HepG2 (cell line): ENCODE results near the gene DNMT3L.

ENCODE experiments used
- CREM ChIP-seq, 2 experiments: sonication (generic) in 1 of 2; formaldehyde crosslinking in 1 of 2; IDR thresholded peaks; 2 replicates each; pipeline versions ENCODE4 v1.4.0 to v1.6.1; 2016 to 2020; ENCODE audit warnings: antibody characterized with exemption in 1 of 2, mild to moderate bottlenecking in 1 of 2, missing genetic modification reagents in 1 of 2
- CTCF ChIP-seq: sonication (generic); formaldehyde crosslinking; IDR thresholded peaks from 2 replicates; pipeline ENCODE4 v1.5.0; 2020; ENCODE audit warnings: mild to moderate bottlenecking, missing genetic modification reagents, moderate library complexity
- IKZF4 ChIP-seq: sonication (generic); formaldehyde crosslinking; IDR thresholded peaks from 2 replicates; pipeline ENCODE4 v1.5.1; 2020; ENCODE audit warnings: borderline replicate concordance, mild to moderate bottlenecking, low read depth, missing genetic modification reagents; ENCODE audit errors: not compliant biosample characterization
- POLR2A ChIP-seq, 2 experiments: IDR thresholded peaks; 2 replicates each; pipeline ENCODE4 v1.6.1; 2011; ENCODE audit warnings: low read depth in 2 of 2, low read length in 2 of 2, mild to moderate bottlenecking in 1 of 2, moderate library complexity in 1 of 2; ENCODE audit not compliant: insufficient read depth in 1 of 2
- SIN3A ChIP-seq: IDR thresholded peaks from 2 replicates; pipeline ENCODE4 v1.6.1; 2011; ENCODE audit warnings: low read depth, mild to moderate bottlenecking, control low read depth, low read length, borderline replicate concordance
- SKIL ChIP-seq: sonication (generic); formaldehyde crosslinking; IDR thresholded peaks from 2 replicates; pipeline ENCODE4 v1.8.0; 2022; ENCODE audit warnings: missing genetic modification reagents, mild to moderate bottlenecking, moderate library complexity, borderline replicate concordance
- SMC3 ChIP-seq: IDR thresholded peaks from 2 replicates; pipeline ENCODE4 v1.6.1; 2011; ENCODE audit warnings: low read length, improper control_type of control experiment
- SP1 ChIP-seq, 2 experiments: fragments of 450-650 bp in 1 of 2; sonication (generic) in 1 of 2; formaldehyde crosslinking in 1 of 2; IDR thresholded peaks; 2 replicates each; pipeline versions ENCODE4 v1.4.0 to v1.6.1; 2016 to 2020; ENCODE audit warnings: missing genetic modification reagents in 1 of 2
- SPEN ChIP-seq: sonication (generic); formaldehyde crosslinking; IDR thresholded peaks from 2 replicates; pipeline ENCODE4 v1.5.1; 2020; ENCODE audit warnings: low read depth, mild to moderate bottlenecking, missing genetic modification reagents
- SRSF9 ChIP-seq: fragments of 200-400 bp; formaldehyde crosslinking; IDR thresholded peaks from 2 replicates; pipeline ENCODE4 v1.6.1; 2018; ENCODE audit warnings: borderline replicate concordance, mild to moderate bottlenecking, low read depth, low read length; ENCODE audit not compliant: insufficient read depth, poor library complexity, severe bottlenecking
- UBTF ChIP-seq: sonication (generic); formaldehyde crosslinking; IDR thresholded peaks from 2 replicates; pipeline ENCODE4 v1.4.0; 2020; ENCODE audit warnings: mild to moderate bottlenecking, missing genetic modification reagents
- USF2 ChIP-seq, 2 experiments: sonication (generic) in 1 of 2; formaldehyde crosslinking in 1 of 2; IDR thresholded peaks; 2 replicates each; pipeline versions ENCODE4 v1.5.1 to v1.6.1; 2011 to 2020; ENCODE audit warnings: borderline replicate concordance in 1 of 2, low read depth in 1 of 2, low read length in 1 of 2, mild to moderate bottlenecking in 1 of 2, missing genetic modification reagents in 1 of 2, moderate library complexity in 1 of 2

GRCh38 chr21:44279354-44280260 is 17.9 kb upstream of the DNMT3L start:
- no peak for TF ChIP-seq SKIL
- no peak for TF ChIP-seq SPEN
- no peak for TF ChIP-seq SIN3A
- TF ChIP-seq CTCF (CRISPR knock-in tag) = no peak
- TF ChIP-seq USF2 (IDR thresholded peaks at IDR 0.05; ENCODE audit: low read depth, low read length) = no peak
- TF ChIP-seq USF2 (CRISPR knock-in tag; IDR thresholded peaks at IDR 0.05; ENCODE audit: borderline replicate concordance) = no peak
- no peak for TF ChIP-seq SP1 (IDR thresholded peaks at IDR 0.05)
- no peak for TF ChIP-seq SP1 (CRISPR knock-in tag; IDR thresholded peaks at IDR 0.05)
- no peak for TF ChIP-seq UBTF
- no peak for TF ChIP-seq SMC3
- TF ChIP-seq IKZF4 (CRISPR knock-in tag) = no peak
- no peak for TF ChIP-seq POLR2A (IDR thresholded peaks at IDR 0.05; ENCODE audit: insufficient read depth in 1 of 2, low read depth in 2 of 2, low read length in 2 of 2)
- TF ChIP-seq SRSF9 = no peak
- no peak for TF ChIP-seq CREM (IDR thresholded peaks at IDR 0.05)
- no peak for TF ChIP-seq CREM (CRISPR knock-in tag; IDR thresholded peaks at IDR 0.05)
